Suprapubic skin (tissue), 4 donors: Measurements from ENCODE around the gene EPS15. TPM values are rescaled to one million over a fixed set of nuclear protein-coding genes. Genes with fewer than 3 reads are reported as not detected.
"Not testable (repeated sequence)": the region's sequence is repeated elsewhere in the genome, so short reads cannot be mapped to it uniquely, and the experiment has no call there.

Experiments used
- DNase-seq, 2 donors: peaks; one replicate each; pipeline ENCODE4 v3.0.0-alpha.2; 2019; ENCODE audit warnings: low spot score in 2 of 2
- H3K27ac ChIP-seq: fragments of 200-600 bp; sonication (generic); one replicate; pipeline ENCODE4 v1.5.1; 2019
- H3K27me3 ChIP-seq: fragments of 200-600 bp; sonication (generic); one replicate; pipeline ENCODE4 v1.5.1; 2019
- H3K36me3 ChIP-seq: fragments of 200-600 bp; sonication (generic); one replicate; pipeline ENCODE4 v1.5.1; 2019
- H3K4me1 ChIP-seq: fragments of 200-600 bp; sonication (generic); one replicate; pipeline ENCODE4 v1.5.1; 2019
- H3K4me3 ChIP-seq: fragments of 200-600 bp; sonication (generic); one replicate; pipeline ENCODE4 v1.5.1; 2019; ENCODE audit warnings: mild to moderate bottlenecking
- H3K9me3 ChIP-seq: fragments of 200-600 bp; sonication (generic); one replicate; pipeline ENCODE4 v1.5.1; 2019
- EP300 ChIP-seq: sonication (generic); formaldehyde crosslinking; IDR thresholded peaks from one replicate; pipeline ENCODE4 v1.6.1; 2017; ENCODE audit warnings: antibody characterized with exemption
- POLR2A ChIP-seq, 2 donors: fragments of 450-650 bp; IDR thresholded peaks; one replicate each; pipeline ENCODE4 v1.6.1; 2017; ENCODE audit warnings: antibody characterized with exemption in 2 of 2, mild to moderate bottlenecking in 2 of 2, moderate library complexity in 2 of 2
- POLR2AphosphoS5 ChIP-seq, 3 donors: sonication (generic); formaldehyde crosslinking; IDR thresholded peaks; one replicate each; pipeline ENCODE4 v1.6.1; 2017; ENCODE audit warnings: antibody characterized with exemption in 3 of 3
- WGBS: methylation state at CpG from one replicate; pipeline ENCODE4 v1.1.5; 2018; 5-methylcytosine and 5-hydroxymethylcytosine counted together
- total RNA-seq, 4 donors: library from RNA; depleted of rRNA; stranded (reverse); fragments of >200 nt; gene quantifications; one replicate each; pipeline ENCODE4 v1.1.0, GENCODE V29; 2016
- TF ChIP-seq, protein P1 (sequence below), 2 donors: fragments of 200-600 bp in 1 of 2; fragments of 450-650 bp in 1 of 2; sonication (generic) in 1 of 2; IDR thresholded peaks; one replicate each; pipeline ENCODE4 v1.5.1; 2016 to 2019; ENCODE audit warnings: antibody characterized with exemption in 2 of 2, mild to moderate bottlenecking in 1 of 2, moderate library complexity in 1 of 2

The EPS15 gene
- total RNA-seq, 4 donors from 2014 or later = 57.1 to 127 (median 81.5) TPM

DNA sequence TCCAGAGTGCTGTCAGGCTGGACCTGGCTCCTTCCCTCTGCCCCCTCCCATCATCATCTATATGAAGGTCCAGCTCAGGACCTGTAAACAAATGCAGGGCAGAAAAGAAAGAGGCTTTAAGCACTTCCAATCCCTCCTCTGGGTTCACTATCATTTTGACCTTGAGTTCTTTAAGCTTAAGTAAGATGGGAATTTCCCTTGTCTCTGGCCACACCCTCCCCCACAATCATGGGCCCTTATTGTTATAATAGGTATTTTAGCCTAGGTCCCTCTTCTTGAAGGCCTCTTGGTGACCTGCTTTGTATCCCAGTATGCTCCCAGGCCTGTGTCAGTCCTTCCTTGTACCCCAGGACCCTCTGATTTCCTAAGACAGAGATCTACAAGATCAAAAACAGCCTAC lies 45.1 kb upstream of the EPS15 start:
- TF ChIP-seq POLR2A (IDR thresholded peaks at IDR 0.05) (no peak), EP300 (no peak), POLR2AphosphoS5 (IDR thresholded peaks at IDR 0.05) (no peak)
- TF ChIP-seq, protein P1, sequence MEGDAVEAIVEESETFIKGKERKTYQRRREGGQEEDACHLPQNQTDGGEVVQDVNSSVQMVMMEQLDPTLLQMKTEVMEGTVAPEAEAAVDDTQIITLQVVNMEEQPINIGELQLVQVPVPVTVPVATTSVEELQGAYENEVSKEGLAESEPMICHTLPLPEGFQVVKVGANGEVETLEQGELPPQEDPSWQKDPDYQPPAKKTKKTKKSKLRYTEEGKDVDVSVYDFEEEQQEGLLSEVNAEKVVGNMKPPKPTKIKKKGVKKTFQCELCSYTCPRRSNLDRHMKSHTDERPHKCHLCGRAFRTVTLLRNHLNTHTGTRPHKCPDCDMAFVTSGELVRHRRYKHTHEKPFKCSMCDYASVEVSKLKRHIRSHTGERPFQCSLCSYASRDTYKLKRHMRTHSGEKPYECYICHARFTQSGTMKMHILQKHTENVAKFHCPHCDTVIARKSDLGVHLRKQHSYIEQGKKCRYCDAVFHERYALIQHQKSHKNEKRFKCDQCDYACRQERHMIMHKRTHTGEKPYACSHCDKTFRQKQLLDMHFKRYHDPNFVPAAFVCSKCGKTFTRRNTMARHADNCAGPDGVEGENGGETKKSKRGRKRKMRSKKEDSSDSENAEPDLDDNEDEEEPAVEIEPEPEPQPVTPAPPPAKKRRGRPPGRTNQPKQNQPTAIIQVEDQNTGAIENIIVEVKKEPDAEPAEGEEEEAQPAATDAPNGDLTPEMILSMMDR (IDR thresholded peaks at IDR 0.05) = no peak
- no peak overlapping the region for H3K27ac ChIP-seq
- peaks cover 21% of the 10 kb centered on the region for H3K4me1 ChIP-seq
- H3K4me3 ChIP-seq = no peak overlapping the region
- no peaks in the 10 kb centered on the region for H3K36me3 ChIP-seq
- H3K9me3 ChIP-seq = no peaks in the 10 kb centered on the region
- no peak for DNase-seq
- no peaks in the 10 kb centered on the region for H3K27me3 ChIP-seq

DNA sequence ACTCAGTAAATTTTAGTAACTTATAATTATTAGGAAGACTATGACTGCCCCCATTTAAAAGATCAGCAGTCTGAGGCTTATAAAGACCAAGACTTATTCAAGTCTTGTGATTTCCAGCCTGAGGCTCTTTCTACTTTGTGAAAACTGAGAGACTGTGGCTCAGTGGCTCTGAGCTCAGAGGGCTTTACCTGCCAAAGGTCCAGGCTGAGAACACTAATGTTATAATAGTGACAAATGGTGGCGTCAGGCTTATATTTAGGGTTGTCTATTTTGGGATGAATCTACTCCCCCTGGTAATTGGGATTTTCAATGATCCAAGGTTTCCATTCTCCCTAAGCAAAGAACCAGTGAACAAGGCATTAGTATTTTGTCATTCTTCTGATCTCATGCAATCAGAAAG lies 42.6 kb upstream of the EPS15 start:
- no peaks in the 10 kb centered on the region for H3K36me3 ChIP-seq

DNA sequence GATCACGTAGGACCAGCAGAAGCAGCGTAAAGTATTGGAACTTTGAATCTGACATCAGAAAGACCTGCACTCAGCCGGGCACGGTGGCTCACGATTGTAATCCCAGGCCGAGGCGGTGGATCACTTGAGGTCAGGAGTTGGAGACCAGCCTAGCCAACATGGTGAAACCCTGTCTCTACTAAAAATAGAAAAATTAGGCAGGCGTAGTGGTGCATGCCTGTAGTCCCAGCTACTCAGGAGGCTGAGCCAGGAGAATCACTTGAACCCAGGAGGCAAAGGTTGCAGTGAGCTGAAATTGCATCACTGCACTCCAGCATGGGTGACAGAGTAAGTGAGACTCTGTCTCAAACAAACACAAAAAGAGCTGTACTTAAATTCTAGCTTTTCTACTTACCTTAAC lies 41.8 kb upstream of the EPS15 start:
- H3K27ac ChIP-seq, H3K9me3 ChIP-seq, H3K27me3 ChIP-seq, H3K36me3 ChIP-seq, H3K4me3 ChIP-seq, H3K4me1 ChIP-seq, DNase-seq: not testable (repeated sequence)
- 97% methylated on average over 8 of the region's 8 CpGs for WGBS

More for the DNA sequence above, 42.6 kb upstream of the EPS15 start:
- TF ChIP-seq, protein P1 (IDR thresholded peaks at IDR 0.05) = no peak
- TF ChIP-seq POLR2AphosphoS5 (IDR thresholded peaks at IDR 0.05) = no peak
- no peak for TF ChIP-seq EP300
- TF ChIP-seq POLR2A (IDR thresholded peaks at IDR 0.05) = no peak
- no peak overlapping the region for H3K4me3 ChIP-seq
- 100% methylated on average over 1 of the region's 1 CpG for WGBS
- H3K9me3 ChIP-seq = no peaks in the 10 kb centered on the region
- no peak overlapping the region for H3K27ac ChIP-seq
- H3K4me1 ChIP-seq = peaks cover 6% of the 10 kb centered on the region
- no peaks in the 10 kb centered on the region for H3K27me3 ChIP-seq
- DNase-seq = no peak

DNA sequence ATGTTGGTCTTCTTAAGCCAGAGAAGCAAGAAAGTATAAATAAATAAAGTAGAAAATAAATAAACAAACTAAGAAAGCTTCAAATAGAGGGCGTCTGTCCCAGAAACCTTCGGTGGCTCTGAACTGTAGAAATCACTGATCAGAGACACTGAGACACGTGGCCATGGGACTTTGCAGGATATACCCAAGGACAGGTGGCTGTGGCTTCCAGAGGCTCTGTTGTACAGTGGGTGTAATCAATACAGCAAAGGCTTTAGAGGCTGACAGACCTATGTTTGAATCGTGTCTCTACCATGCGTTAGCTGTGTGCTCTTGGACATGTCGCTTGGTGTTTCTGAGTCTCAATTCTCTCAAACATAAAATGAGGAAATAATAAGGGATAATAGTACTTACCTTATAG lies 41.0 kb upstream of the EPS15 start:
- Histone ChIP-seq H3K4me3 (no peak overlapping the region), H3K36me3 (no peaks in the 10 kb centered on the region), H3K4me1 (peaks cover 6% of the 10 kb centered on the region), H3K27ac (no peak overlapping the region), H3K9me3 (no peaks in the 10 kb centered on the region), H3K27me3 (no peaks in the 10 kb centered on the region)
- TF ChIP-seq, protein P1 (IDR thresholded peaks at IDR 0.05) = no peak
- TF ChIP-seq EP300 = no peak
- TF ChIP-seq POLR2A (IDR thresholded peaks at IDR 0.05) = no peak
- TF ChIP-seq POLR2AphosphoS5 (IDR thresholded peaks at IDR 0.05) = no peak
- DNase-seq = no peak
- WGBS = 93% methylated on average over 6 of the region's 6 CpGs

DNA sequence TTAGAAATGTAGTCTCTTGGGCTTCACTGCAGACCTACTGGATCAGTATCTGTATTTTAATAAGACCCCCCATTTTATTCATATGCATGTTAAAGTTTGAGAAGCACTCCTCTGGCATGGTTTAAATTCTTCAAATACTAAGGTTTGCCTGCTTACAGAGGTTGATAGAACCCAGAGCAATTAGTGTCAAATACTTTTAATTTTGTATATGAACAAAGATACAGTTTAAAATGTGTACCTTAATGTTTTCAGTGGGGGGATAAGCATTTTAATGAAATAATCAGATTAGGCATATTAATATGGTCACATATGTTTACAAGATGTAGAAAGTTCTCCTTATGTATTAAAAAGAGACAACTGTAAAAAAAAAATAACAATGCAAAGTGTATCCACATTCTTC lies 40.4 kb upstream of the EPS15 start:
- H3K27me3 ChIP-seq = no peaks in the 10 kb centered on the region
- TF ChIP-seq EP300 (no peak), POLR2A (IDR thresholded peaks at IDR 0.05) (no peak), POLR2AphosphoS5 (IDR thresholded peaks at IDR 0.05) (no peak)
- TF ChIP-seq, protein P1 (IDR thresholded peaks at IDR 0.05) = no peak
- H3K36me3 ChIP-seq = no peaks in the 10 kb centered on the region
- H3K27ac ChIP-seq = no peak overlapping the region
- DNase-seq = no peak
- H3K9me3 ChIP-seq = no peaks in the 10 kb centered on the region
- H3K4me3 ChIP-seq = no peak overlapping the region
- H3K4me1 ChIP-seq = peaks cover 6% of the 10 kb centered on the region

DNA sequence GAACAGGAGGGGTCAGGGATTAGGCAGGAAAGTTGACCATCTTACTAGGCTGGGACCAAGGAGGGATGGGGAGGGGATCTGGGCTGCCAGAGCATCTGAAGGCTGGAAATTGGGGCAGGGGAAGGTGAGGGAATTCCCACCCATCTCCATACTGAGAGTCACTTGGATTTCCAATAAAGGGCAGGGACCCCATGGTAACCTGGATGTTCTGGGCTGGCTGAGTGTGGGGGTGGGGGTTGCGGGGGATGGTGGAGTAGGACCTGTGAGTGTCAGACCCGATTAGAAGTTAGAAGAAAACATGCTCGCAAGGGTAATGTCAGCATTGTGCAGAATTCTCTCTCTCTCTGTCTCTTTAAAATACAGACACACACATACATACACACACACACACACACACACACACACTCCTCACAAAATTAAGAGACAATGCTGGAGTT lies 40.0 kb upstream of the EPS15 start:
- TF ChIP-seq POLR2A (IDR thresholded peaks at IDR 0.05) = no peak
- no peak for TF ChIP-seq POLR2AphosphoS5 (IDR thresholded peaks at IDR 0.05)
- TF ChIP-seq EP300 = no peak
- TF ChIP-seq, protein P1 (IDR thresholded peaks at IDR 0.05) = no peak
- H3K27ac ChIP-seq = no peak overlapping the region

More for the DNA sequence above, 40.0 kb upstream of the EPS15 start:
- Histone ChIP-seq H3K27me3 (no peaks in the 10 kb centered on the region), H3K4me3 (no peak overlapping the region), H3K36me3 (no peaks in the 10 kb centered on the region), H3K9me3 (no peaks in the 10 kb centered on the region), H3K4me1 (peaks cover 2% of the 10 kb centered on the region)
- 65% methylated on average over 3 of the region's 3 CpGs for WGBS
- no peak for DNase-seq
